HepG2 (cell line): ENCODE results near the gene STARD13. TPM values are rescaled to one million over a fixed set of nuclear protein-coding genes. Genes with fewer than 3 reads are reported as not detected.

ENCODE experiments used
- ATAC-seq: fragments of 200-7000 bp; cut with Tn5 transposase; 3 replicates; pipeline ENCODE4 v1.9.1; 2020; ENCODE audit warnings: mild to moderate bottlenecking, moderate library complexity
- BruUV-seq: library from RNA; stranded (reverse); fragments of 400-500 nt; replicated peaks from 2 replicates; lab custom pipeline; 2021; lab: Mats Ljungman, UMichigan
- CTCF ChIA-PET: fragments of 300-600 bp; formaldehyde crosslinking; extraction: SDS; loops from one replicate; lab custom pipeline; 2021; ENCODE audit warnings: low total read pairs, inconsistent platforms, low intra/inter-chr PET ratio; lab: Yijun Ruan, JAX
- POLR2A ChIA-PET: fragments of 350-600 bp; sonication (Branson Sonifier 250); formaldehyde crosslinking; loops from one replicate; lab custom pipeline; 2020; ENCODE audit warnings: antibody characterized with exemption, inconsistent platforms; lab: Yijun Ruan, JAX
- DNase-seq: peaks from one replicate; pipeline ENCODE4 v3.0.0-alpha.2; 2015; ENCODE audit warnings: low spot score
- FAIRE-seq: peaks from 3 replicates; lab custom pipeline; 2011; peaks lifted over from hg19 to GRCh38; lab: Jason Lieb, UNC
- H2AFZ ChIP-seq: one replicate; pipeline ENCODE4 v1.6.1; 2011; ENCODE audit warnings: low read length, inconsistent platforms
- H3K27ac ChIP-seq: fragments of 300-600 bp; 3 replicates; pipeline ENCODE4 v1.8.0; 2011; ENCODE audit warnings: mixed run types, mild to moderate bottlenecking, mixed read lengths, low read length, inconsistent platforms; ENCODE audit not compliant: insufficient read depth; ENCODE audit errors: extremely low read length
- H3K27me3 ChIP-seq, 2 experiments: fragments of 200-600 bp in 1 of 2; 2 replicates in 1 of 2; 3 replicates in 1 of 2; pipeline versions ENCODE4 v1.6.0 to v1.8.0; 2011; ENCODE audit warnings: low read length in 2 of 2, mild to moderate bottlenecking in 2 of 2, moderate library complexity in 2 of 2, inconsistent platforms in 1 of 2; ENCODE audit not compliant: insufficient read depth in 2 of 2, control insufficient read depth in 1 of 2
- H3K36me3 ChIP-seq, 2 experiments: fragments of 200-600 bp in 1 of 2; replicated peaks in 1 of 2; 2 replicates in 1 of 2; 3 replicates in 1 of 2; pipeline versions ENCODE4 v1.5.1 to v1.8.0; 2011; ENCODE audit warnings: low read length in 2 of 2, inconsistent platforms in 1 of 2; ENCODE audit not compliant: insufficient read depth in 2 of 2, control insufficient read depth in 1 of 2
- H3K4me1 ChIP-seq: 2 replicates; pipeline ENCODE4 v1.5.1; 2012; ENCODE audit warnings: low read length, inconsistent platforms; ENCODE audit not compliant: insufficient read depth
- H3K4me2 ChIP-seq: 2 replicates; pipeline ENCODE4 v1.6.0; 2011; ENCODE audit warnings: low read depth, low read length, inconsistent platforms
- H3K4me3 ChIP-seq, 3 experiments: fragments of 200-600 bp in 1 of 3; sonication (generic), shearing (Covaris generic) in 1 of 3; replicated peaks in 1 of 3; 2 replicates each; pipeline ENCODE4 v1.5.1; 2011 to 2016; ENCODE audit warnings: low read length in 3 of 3, inconsistent platforms in 2 of 3, low read depth in 2 of 3, mild to moderate bottlenecking in 2 of 3, control low read depth in 1 of 3, mixed read lengths in 1 of 3; ENCODE audit not compliant: insufficient read depth in 1 of 3
- H3K79me2 ChIP-seq: one replicate; pipeline ENCODE4 v1.6.1; 2011; ENCODE audit warnings: low read length, inconsistent platforms; ENCODE audit not compliant: insufficient read depth
- H3K9ac ChIP-seq: 2 replicates; pipeline ENCODE4 v1.6.0; 2011; ENCODE audit warnings: mild to moderate bottlenecking, low read depth, low read length, inconsistent platforms; ENCODE audit not compliant: insufficient read depth
- H3K9me3 ChIP-seq: 2 replicates; pipeline ENCODE4 v1.5.1; 2012; ENCODE audit warnings: mild to moderate bottlenecking, low read length
- H4K20me1 ChIP-seq: 2 replicates; pipeline ENCODE4 v1.6.0; 2011; ENCODE audit warnings: inconsistent platforms, mild to moderate bottlenecking, low read length, moderate library complexity; ENCODE audit not compliant: insufficient read depth
- FOSL1 ChIP-seq: sonication (generic); formaldehyde crosslinking; IDR thresholded peaks from 2 replicates; pipeline ENCODE4 v1.9.0; 2021; ENCODE audit warnings: missing genetic modification reagents, borderline replicate concordance
- RBM22 ChIP-seq: fragments of 200-400 bp; formaldehyde crosslinking; optimal IDR thresholded peaks from 2 replicates; pipeline ENCODE3; 2017; ENCODE audit warnings: mild to moderate bottlenecking, low read length, moderate library complexity
- ZNF367 ChIP-seq: sonication (generic); formaldehyde crosslinking; IDR thresholded peaks from 2 replicates; pipeline ENCODE4 v1.4.0; 2020; ENCODE audit warnings: missing genetic modification reagents, borderline replicate concordance
- ZNF703 ChIP-seq: sonication (generic); formaldehyde crosslinking; IDR thresholded peaks from 2 replicates; pipeline ENCODE4 v1.5.1; 2020; ENCODE audit warnings: missing genetic modification reagents, mild to moderate bottlenecking, moderate library complexity, borderline replicate concordance
- ZNF839 ChIP-seq: sonication (generic); formaldehyde crosslinking; IDR thresholded peaks from 2 replicates; pipeline ENCODE4 v1.4.0; 2020; ENCODE audit warnings: missing genetic modification reagents, mild to moderate bottlenecking, borderline replicate concordance
- WGBS: methylation state at CpG from one replicate; pipeline ENCODE4 v1.1.6; 2017; ENCODE audit warnings: low lambda C conversion rate; 5-methylcytosine and 5-hydroxymethylcytosine counted together
- in situ Hi-C: cut with HindIII; loops from 2 replicates; pipeline ENCODE4 v1.10.0; 2017; ENCODE audit warnings: low pct_unique_long_range_greater_than_20kb; ENCODE audit not compliant: extremely low pct_ligation_motif_present
- intact Hi-C: fragments of 100-400 bp; cut with micrococcal nuclease; formaldehyde crosslinking; loops from one replicate; pipeline ENCODE4 v1.10.0; 2022; ENCODE audit not compliant: unreplicated experiment
- polyA plus RNA-seq, 8 experiments: library from polyadenylated mRNA; depleted of rRNA in 3 of 8; stranded (reverse) in 7 of 8; unstranded in 1 of 8; fragments of >200 nt; fragmentation: Illumina TruSeq in 4 of 8; extraction: Trizol in 4 of 8; gene quantifications; 2 replicates each; pipeline versions ENCODE4 v1.2.1 to v1.2.3, GENCODE V29; 2011 to 2016; ENCODE audit warnings: low read depth in 4 of 8, missing spikeins in 1 of 8, mixed read lengths in 1 of 8; ENCODE audit not compliant: insufficient read depth in 1 of 8
- total RNA-seq, 5 experiments: library from RNA; depleted of rRNA; stranded (reverse); fragments of >200 nt; fragmentation: Illumina TruSeq; extraction: Trizol; gene quantifications; 2 replicates each; pipeline ENCODE4 v1.2.3, GENCODE V29; 2016; ENCODE audit warnings: low read depth in 1 of 5

STARD13 gene
- total and polyA plus RNA-seq, 2 of the 13 experiments (the other 11 are each of a cell fraction or from before 2014, with no cell fraction given), result 12.8 to 14.3 TPM

DNA sequence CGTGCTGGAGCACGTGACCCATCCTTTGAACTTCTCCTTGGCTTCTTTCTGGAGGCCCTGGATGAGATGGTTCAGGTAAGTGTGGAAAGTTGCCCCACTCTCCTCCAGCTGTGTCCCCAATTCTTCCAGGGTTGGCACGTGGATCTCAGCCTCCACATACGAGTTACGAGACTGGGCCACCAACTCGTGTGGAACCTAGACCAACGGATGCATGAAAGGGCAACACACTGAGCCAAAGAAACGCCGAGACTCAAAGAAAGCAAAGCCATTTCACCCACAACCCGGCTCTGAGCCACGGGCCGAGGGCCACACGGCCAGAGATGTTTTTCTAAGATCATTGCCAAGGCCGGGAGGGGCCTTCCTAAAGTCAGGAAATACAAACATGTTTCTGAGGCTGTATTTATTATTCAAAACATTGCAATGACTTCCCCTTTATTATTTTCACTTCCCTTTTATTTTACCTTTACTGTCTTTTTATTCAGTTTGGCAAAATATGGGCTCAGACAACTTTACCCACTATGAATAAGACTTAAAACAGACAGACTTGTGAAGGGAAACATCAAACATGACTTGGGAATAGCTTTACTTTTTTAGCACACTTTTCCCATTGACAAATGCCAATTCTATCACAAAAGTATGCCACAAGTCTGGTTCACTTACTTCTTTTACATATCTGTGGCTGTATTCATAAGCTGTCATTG, 174.7 kb downstream of the STARD13 start:
- no peak for FAIRE-seq
- BruUV-seq, result no TSS peak
- Histone ChIP-seq H2AFZ (no peak overlapping the region), H3K9me3 (no peaks in the 10 kb centered on the region), H3K79me2 (no peaks in the 10 kb centered on the region), H3K4me2 (no peak overlapping the region), H3K4me3 (no peak overlapping the region), H4K20me1 (no peaks in the 10 kb centered on the region), H3K36me3 (peaks cover 22 to 68% of the 10 kb centered on the region in 2 experiments), H3K27me3 (no peaks in the 10 kb centered on the region), H3K9ac (no peak overlapping the region), H3K4me1 (peaks cover 37% of the 10 kb centered on the region), H3K27ac (no peak overlapping the region)
- DNase-seq, result no peak
- ChIA-PET CTCF (no interaction called here), POLR2A (interaction anchor here (0.6 to 1.1 kb wide), 3 partner anchors 14 to 119 kb away, joined by 3 read pairs; no protein-coding TSS in a partner anchor)
- 94% methylated on average over 14 of the region's 14 CpGs for WGBS
- no peak for TF ChIP-seq ZNF839 (CRISPR knock-in tag)
- TF ChIP-seq RBM22, result peak; percentile 39
- no peak for TF ChIP-seq ZNF367 (CRISPR knock-in tag)
- no peak for TF ChIP-seq FOSL1 (CRISPR knock-in tag)
- intact Hi-C loops (no loop called here), in situ Hi-C loops (no loop called here)
- ATAC-seq, result no peak

DNA sequence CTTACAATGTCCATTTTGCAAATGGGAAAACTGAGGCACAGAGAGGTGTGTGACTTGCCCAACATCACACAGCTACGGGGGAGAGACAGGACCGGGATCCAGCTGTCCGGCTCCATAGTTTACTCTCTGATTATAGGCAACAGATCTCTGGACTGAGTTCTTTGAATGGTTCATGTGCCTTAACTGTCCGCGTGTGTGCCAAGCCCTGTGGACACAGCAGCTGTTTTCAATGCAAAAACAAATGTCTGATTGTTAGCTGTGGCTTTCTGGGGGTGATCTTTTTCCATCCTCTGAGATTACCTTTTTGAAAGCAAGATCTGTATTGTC, 175.2 kb downstream of the STARD13 start:
- H3K4me1 ChIP-seq, result peaks cover 32% of the 10 kb centered on the region
- in situ Hi-C loops (no loop called here), intact Hi-C loops (no loop called here)
- no peak overlapping the region for H3K27ac ChIP-seq
- DNase-seq, result no peak
- peaks cover 20 to 67% of the 10 kb centered on the region in 2 experiments for H3K36me3 ChIP-seq
- 95% methylated on average over 5 of the region's 5 CpGs for WGBS
- no peak overlapping the region for H3K4me2 ChIP-seq
- no peak overlapping the region for H3K9ac ChIP-seq
- no peak overlapping the region for H3K4me3 ChIP-seq
- ChIA-PET POLR2A (no interaction called here), CTCF (no interaction called here)
- H2AFZ ChIP-seq, result no peak overlapping the region
- no peaks in the 10 kb centered on the region for H4K20me1 ChIP-seq
- H3K79me2 ChIP-seq, result no peaks in the 10 kb centered on the region
- no peaks in the 10 kb centered on the region for H3K27me3 ChIP-seq
- no TSS peak for BruUV-seq
- peak; percentile 53 for TF ChIP-seq RBM22
- TF ChIP-seq ZNF703 (CRISPR knock-in tag), result no peak
- ATAC-seq, result no peak
- no peak for FAIRE-seq
- H3K9me3 ChIP-seq, result no peaks in the 10 kb centered on the region
